Pancreas (tissue), 10 donors: ENCODE data around the gene RUFY1. TPM values are rescaled to one million over a fixed set of nuclear protein-coding genes. Genes with fewer than 3 reads are reported as not detected.
"Not testable (repeated sequence)": the region's sequence is repeated elsewhere in the genome, so short reads cannot be mapped to it uniquely, and the experiment has no call there.

ENCODE experiments used
- ATAC-seq, 4 donors: fragments of 200-7000 bp; cut with Tn5 transposase; one replicate each; pipeline versions ENCODE4 v1.8.0 to v1.9.1; 2020; ENCODE audit warnings: mild to moderate bottlenecking in 4 of 4, moderate library complexity in 4 of 4
- DNase-seq, 6 donors: peaks; one replicate each; pipeline ENCODE4 v3.0.0-alpha.2; 2020
- FAIRE-seq: peaks from 2 replicates; lab custom pipeline; 2012; peaks lifted over from hg19 to GRCh38; lab: Jason Lieb, UNC
- H3K27ac ChIP-seq, 4 donors: fragments of 200-600 bp; sonication (generic); 1 replicate in 3 of 4; 2 replicates in 1 of 4; pipeline versions ENCODE4 v1.5.0 to v1.8.0; 2020
- H3K27me3 ChIP-seq, 4 donors: fragments of 200-600 bp; one replicate each; pipeline ENCODE4 v1.8.0; 2021
- H3K36me3 ChIP-seq, 3 donors: fragments of 200-600 bp; sonication (generic) in 1 of 3; one replicate each; pipeline versions ENCODE4 v1.5.0 to v1.8.0; 2020 to 2021
- H3K4me1 ChIP-seq, 3 donors: fragments of 200-600 bp; one replicate each; pipeline ENCODE4 v1.8.0; 2021
- H3K4me3 ChIP-seq, 4 donors: fragments of 200-600 bp; sonication (generic) in 2 of 4; one replicate each; pipeline versions ENCODE4 v1.5.0 to v1.8.0; 2020 to 2021
- H3K9me3 ChIP-seq, 4 donors: fragments of 200-600 bp; one replicate each; pipeline ENCODE4 v1.8.0; 2021
- WGBS, 2 donors: extraction: QIAGEN DNeasy Blood & Tissue Kit; methylation state at CpG; one replicate each; pipeline ENCODE4 v1.1.7; 2013; 5-methylcytosine and 5-hydroxymethylcytosine counted together
- intact Hi-C, 3 donors: fragments of 100-400 bp; cut with DNase I; formaldehyde crosslinking; loops; one replicate each; pipeline versions ENCODE4 v1.11.1 to v1.14.2; 2022
- polyA plus RNA-seq, 2 donors: library from polyadenylated mRNA; stranded (reverse); fragments of 200-250 nt; gene quantifications; one replicate each; pipeline ENCODE4 v1.2.3, GENCODE V29; 2013
- total RNA-seq, 6 donors: library from RNA; stranded (reverse); fragmentation: NEBNext Ultra II Directional in 4 of 6; extraction: Animal tissue kit (Norgen Biotek cat#: 25700) in 4 of 6; gene quantifications; one replicate each; pipeline versions ENCODE4 v1.2.1 to v1.2.4, GENCODE V29; 2021 to 2023
- TF ChIP-seq, protein P1 (sequence below), 4 donors: fragments of 200-600 bp; sonication (generic) in 3 of 4; IDR thresholded peaks; one replicate each; pipeline versions ENCODE4 v1.5.0 to v1.8.0; 2021; ENCODE audit warnings: antibody characterized with exemption in 4 of 4
- donor health status: healthy with polysubstance abuse.
- donor health status: DM: no; HTN: no; CAD: no; lungs with moderate emphysema.
- donor health status: DM: no; HTN: no; CAD: no.
- donor health status: control.
- donor health status: control.
- donor health status: Bipolar disorder and iron deficiency.
- donor health status: DM: yes; HTN: yes; CAD: no.
- donor health status: DM: no; HTN: no; CAD: no.
- donor health status: DM: no; HTN: no; CAD: no.
- donor health status: DM: yes; HTN: yes; CAD: no.

Gene RUFY1, protein sequence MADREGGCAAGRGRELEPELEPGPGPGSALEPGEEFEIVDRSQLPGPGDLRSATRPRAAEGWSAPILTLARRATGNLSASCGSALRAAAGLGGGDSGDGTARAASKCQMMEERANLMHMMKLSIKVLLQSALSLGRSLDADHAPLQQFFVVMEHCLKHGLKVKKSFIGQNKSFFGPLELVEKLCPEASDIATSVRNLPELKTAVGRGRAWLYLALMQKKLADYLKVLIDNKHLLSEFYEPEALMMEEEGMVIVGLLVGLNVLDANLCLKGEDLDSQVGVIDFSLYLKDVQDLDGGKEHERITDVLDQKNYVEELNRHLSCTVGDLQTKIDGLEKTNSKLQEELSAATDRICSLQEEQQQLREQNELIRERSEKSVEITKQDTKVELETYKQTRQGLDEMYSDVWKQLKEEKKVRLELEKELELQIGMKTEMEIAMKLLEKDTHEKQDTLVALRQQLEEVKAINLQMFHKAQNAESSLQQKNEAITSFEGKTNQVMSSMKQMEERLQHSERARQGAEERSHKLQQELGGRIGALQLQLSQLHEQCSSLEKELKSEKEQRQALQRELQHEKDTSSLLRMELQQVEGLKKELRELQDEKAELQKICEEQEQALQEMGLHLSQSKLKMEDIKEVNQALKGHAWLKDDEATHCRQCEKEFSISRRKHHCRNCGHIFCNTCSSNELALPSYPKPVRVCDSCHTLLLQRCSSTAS
- total RNA-seq (10 to 100 TPM; 16.4 to 31.6 (median 17.6) TPM), polyA plus RNA-seq (10 to 100 TPM; 31.8 to 35.8 TPM)

DNA sequence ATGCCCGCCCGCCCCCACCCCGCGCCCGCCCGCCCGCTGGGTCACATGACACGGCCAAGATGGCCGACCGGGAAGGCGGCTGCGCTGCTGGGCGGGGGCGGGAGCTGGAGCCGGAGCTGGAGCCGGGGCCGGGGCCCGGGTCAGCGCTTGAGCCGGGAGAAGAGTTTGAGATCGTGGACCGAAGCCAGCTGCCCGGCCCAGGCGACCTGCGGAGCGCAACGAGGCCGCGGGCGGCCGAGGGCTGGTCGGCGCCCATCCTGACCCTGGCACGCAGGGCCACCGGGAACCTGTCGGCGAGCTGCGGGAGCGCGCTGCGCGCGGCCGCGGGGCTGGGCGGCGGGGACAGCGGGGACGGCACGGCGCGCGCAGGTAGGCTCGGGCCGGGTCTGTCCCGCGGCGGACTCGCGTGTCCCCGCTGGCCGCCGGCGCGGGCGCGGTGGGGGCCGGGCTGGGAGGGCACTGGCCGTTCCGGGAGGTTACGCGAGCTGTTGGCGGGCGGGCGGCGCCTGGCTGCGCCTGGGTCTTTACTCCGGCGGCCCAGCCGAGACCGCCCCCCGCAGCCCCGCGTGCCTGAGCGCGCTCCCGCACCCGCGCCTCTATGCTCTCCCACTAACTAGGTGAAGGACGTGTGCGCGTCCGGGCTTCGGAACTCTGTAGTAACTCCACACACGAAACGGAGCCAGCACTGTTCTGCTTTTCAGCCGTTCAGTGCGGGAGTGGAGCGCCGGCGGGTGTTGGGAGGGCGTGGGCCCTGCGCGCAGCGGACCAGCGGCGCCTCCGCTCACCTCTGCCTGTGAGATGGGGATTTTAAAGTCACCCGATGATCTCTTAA is at the start of gene RUFY1:
Gene RUFY1 (plus strand): TSS at position 44 of the 832 bp plus-strand sequence. CDS start 16 bp downstream, at position 60.
- Histone ChIP-seq H3K4me3 (peak within 1 kb of the TSS; percentile 67 to 86 (median 77)), H3K9me3 (no peaks in the 10 kb centered on the region), H3K36me3 (no peaks in the 10 kb centered on the region), H3K27me3 (no peaks in the 10 kb centered on the region), H3K4me1 (peaks cover 0 to 13% (median 3%) of the 10 kb centered on the region in 3 donors), H3K27ac (peak within 1 kb of the TSS; percentile 89 to 95 (median 91))
- peak; percentile 90 to 93 (median 92) for ATAC-seq
- peak; percentile 80 to 94 (median 87) for DNase-seq
- FAIRE-seq: no peak
- WGBS, 2 donors: 0 to 1% methylated on average over 54 to 109 of the region's 109 CpGs
- TF ChIP-seq, protein P1, sequence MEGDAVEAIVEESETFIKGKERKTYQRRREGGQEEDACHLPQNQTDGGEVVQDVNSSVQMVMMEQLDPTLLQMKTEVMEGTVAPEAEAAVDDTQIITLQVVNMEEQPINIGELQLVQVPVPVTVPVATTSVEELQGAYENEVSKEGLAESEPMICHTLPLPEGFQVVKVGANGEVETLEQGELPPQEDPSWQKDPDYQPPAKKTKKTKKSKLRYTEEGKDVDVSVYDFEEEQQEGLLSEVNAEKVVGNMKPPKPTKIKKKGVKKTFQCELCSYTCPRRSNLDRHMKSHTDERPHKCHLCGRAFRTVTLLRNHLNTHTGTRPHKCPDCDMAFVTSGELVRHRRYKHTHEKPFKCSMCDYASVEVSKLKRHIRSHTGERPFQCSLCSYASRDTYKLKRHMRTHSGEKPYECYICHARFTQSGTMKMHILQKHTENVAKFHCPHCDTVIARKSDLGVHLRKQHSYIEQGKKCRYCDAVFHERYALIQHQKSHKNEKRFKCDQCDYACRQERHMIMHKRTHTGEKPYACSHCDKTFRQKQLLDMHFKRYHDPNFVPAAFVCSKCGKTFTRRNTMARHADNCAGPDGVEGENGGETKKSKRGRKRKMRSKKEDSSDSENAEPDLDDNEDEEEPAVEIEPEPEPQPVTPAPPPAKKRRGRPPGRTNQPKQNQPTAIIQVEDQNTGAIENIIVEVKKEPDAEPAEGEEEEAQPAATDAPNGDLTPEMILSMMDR (IDR thresholded peaks at IDR 0.05): no peak
- intact Hi-C loops: no loop called here

DNA sequence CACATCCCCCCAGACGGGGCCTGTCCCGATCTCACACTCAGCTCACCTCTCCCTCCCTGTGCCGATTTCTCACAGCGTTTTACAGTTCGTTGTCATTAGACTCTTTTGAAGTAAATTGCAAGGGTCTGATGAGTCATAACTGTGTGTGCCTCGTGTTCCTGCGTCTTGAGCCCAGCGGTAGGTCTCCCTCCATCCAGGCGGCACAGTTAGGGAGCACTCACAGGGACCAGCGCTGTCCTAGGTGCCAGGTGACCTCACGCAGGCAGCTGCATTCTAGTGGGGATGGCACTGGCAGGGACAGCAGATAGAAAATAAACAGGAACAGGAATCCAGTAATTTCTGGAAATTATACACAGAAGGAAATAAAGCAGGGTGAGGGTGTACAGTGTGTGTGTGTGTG is 48.4 kb upstream of the RUFY1 start:
- H3K27ac ChIP-seq, H3K36me3 ChIP-seq, FAIRE-seq, H3K9me3 ChIP-seq, ATAC-seq, H3K4me1 ChIP-seq, intact Hi-C loops, H3K4me3 ChIP-seq, H3K27me3 ChIP-seq, DNase-seq: not testable (repeated sequence)
- WGBS, 2 donors: no CpG with 5 or more reads among the region's 11 CpGs

DNA sequence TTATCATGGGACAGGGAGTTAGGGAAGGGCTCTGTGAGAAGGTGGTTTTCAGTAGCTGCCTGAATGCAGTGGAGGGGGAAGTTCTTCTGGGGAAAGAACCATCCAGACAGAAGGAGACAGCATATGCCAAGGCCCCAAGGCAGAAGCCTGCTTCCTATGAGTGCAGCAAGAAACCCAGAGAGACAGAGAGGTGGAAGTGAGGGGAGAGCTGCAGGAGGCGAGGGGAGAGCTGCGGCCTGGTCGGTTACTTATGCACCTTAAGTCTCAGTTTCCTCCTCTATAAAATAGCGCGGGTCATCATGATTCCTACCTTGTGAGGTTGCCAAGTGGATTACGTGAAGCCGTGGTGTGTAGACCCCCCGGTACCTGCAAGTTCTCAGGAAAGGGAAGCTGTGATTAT is 47.9 kb upstream of the RUFY1 start:
- intact Hi-C loops, H3K36me3 ChIP-seq, ATAC-seq, H3K27ac ChIP-seq, H3K4me3 ChIP-seq, H3K4me1 ChIP-seq, DNase-seq, H3K9me3 ChIP-seq, FAIRE-seq, H3K27me3 ChIP-seq: not testable (repeated sequence)
- 90 to 92% methylated on average over 3 to 5 of the region's 8 CpGs for WGBS, 2 donors

DNA sequence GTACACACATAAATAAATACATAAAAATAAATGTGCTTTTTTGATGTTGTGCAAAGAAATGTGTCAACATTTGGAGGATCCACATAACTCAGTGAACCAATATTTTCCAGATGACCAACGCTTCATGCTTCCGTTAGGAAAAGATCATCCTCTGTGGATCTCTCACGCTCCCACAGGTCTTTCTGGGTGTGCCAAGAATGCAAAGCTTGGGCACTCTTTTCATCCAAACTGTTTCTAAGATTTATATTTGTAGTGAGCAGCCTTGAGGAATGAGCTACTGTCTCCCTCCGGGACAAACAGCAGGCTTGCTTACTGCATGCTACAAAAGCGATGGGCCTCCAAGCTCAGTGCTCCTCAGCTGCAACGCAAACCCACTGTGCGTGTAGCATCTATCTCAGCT is 46.2 kb upstream of the RUFY1 start:
- TF ChIP-seq, protein P1 (IDR thresholded peaks at IDR 0.05): no peak
- Histone ChIP-seq H3K36me3 (no peaks in the 10 kb centered on the region), H3K4me3 (no peak overlapping the region), H3K9me3 (no peaks in the 10 kb centered on the region), H3K4me1 (no peaks in the 10 kb centered on the region), H3K27me3 (no peaks in the 10 kb centered on the region), H3K27ac (no peak overlapping the region)
- ATAC-seq: no peak
- no peak for DNase-seq
- FAIRE-seq: no peak
- intact Hi-C loops: no loop called here
- 47 to 54% methylated on average over 7 of the region's 7 CpGs for WGBS, 2 donors

DNA sequence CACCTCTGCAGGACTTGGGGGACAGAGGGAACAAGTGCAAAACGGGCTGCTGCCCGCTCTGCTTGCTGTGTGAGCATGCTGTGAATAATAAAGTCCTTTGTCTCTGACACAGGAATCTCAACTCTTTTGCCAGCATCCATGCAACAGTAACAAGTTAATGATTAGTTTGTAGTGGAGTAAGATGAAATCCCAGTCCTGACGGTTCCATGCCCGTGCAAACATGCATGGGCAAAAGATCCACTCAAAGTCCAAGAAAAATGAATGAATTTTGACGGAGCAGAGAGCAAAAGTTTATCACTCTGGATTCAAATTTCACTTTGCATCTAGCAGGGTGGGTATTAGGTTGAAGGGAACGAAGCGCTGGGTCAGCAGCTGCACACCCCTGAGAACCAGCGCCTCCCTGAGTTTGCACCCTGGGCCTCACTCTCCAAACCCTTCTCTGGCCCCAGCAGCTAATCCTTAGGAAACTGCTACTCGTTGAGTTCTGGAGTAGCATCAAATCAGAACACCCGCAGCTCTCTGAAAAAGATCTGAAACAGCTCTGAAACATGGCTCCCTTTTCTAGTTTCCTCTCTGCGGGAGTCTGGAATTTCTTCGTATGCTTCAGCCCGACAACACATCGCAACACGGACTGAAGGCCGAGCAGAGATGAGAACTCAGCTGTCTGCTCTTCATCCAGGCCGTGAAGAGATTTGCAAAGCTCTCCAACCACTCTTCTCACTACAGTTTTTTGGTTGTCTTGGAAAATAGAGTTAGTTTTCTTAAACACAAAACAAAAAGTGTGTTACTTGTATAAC is 45.6 kb upstream of the RUFY1 start:
- FAIRE-seq (no peak), DNase-seq (no peak), ATAC-seq (no peak)
- no peak overlapping the region for H3K27ac ChIP-seq
- TF ChIP-seq, protein P1 (IDR thresholded peaks at IDR 0.05): no peak
- no peaks in the 10 kb centered on the region for H3K9me3 ChIP-seq
- no peaks in the 10 kb centered on the region for H3K4me1 ChIP-seq
- intact Hi-C loops: no loop called here
- 44 to 47% methylated on average over 17 of the region's 17 CpGs for WGBS, 2 donors
- H3K27me3 ChIP-seq: no peaks in the 10 kb centered on the region
- no peak overlapping the region for H3K4me3 ChIP-seq
- H3K36me3 ChIP-seq: no peaks in the 10 kb centered on the region
